HFFc6 (cell line): Measurements from ENCODE around the gene NPAS3. TPM values are rescaled to one million over a fixed set of nuclear protein-coding genes. Genes with fewer than 3 reads are reported as not detected.

Experiments
- DNase-seq: peaks from one replicate; pipeline ENCODE4 v3.0.0-alpha.2; 2018
- H3K27ac Mint-ChIP-seq: 2 replicates; pipeline ENCODE4 v1.8.0; 2020; ENCODE audit warnings: mild to moderate bottlenecking, mixed read lengths
- H3K27me3 Mint-ChIP-seq: 2 replicates; pipeline ENCODE4 v1.8.0; 2021; ENCODE audit warnings: mild to moderate bottlenecking, moderate library complexity, mixed read lengths; ENCODE audit not compliant: insufficient read depth
- H3K36me3 Mint-ChIP-seq: 2 replicates; pipeline ENCODE4 v1.8.0; 2021; ENCODE audit warnings: low read depth, mixed read lengths
- H3K4me1 Mint-ChIP-seq: 2 replicates; pipeline ENCODE4 v1.8.0; 2020; ENCODE audit warnings: low read depth, mixed read lengths
- H3K4me3 Mint-ChIP-seq: 2 replicates; pipeline ENCODE4 v1.8.0; 2020; ENCODE audit warnings: mild to moderate bottlenecking, moderate library complexity, mixed read lengths
- H3K9me3 Mint-ChIP-seq: 2 replicates; pipeline ENCODE4 v1.8.0; 2020; ENCODE audit warnings: mild to moderate bottlenecking, mixed read lengths
- CTCF ChIP-seq: fragments of 200-600 bp; sonication (generic); IDR thresholded peaks from 2 replicates; pipeline ENCODE4 v1.5.0; 2021; ENCODE audit warnings: antibody characterized with exemption, mild to moderate bottlenecking
- total RNA-seq, 6 experiments: library from RNA; stranded (reverse); fragmentation: NEBNext Ultra II Directional; extraction: Animal tissue kit (Norgen Biotek cat#: 25700); gene quantifications; 2 replicates in 1 of 6; 3 replicates in 5 of 6; pipeline ENCODE4 v1.2.3, GENCODE V29; 2021

NPAS3 gene
- total RNA-seq, 6 experiments from 2014 or later, result not detected

DNA sequence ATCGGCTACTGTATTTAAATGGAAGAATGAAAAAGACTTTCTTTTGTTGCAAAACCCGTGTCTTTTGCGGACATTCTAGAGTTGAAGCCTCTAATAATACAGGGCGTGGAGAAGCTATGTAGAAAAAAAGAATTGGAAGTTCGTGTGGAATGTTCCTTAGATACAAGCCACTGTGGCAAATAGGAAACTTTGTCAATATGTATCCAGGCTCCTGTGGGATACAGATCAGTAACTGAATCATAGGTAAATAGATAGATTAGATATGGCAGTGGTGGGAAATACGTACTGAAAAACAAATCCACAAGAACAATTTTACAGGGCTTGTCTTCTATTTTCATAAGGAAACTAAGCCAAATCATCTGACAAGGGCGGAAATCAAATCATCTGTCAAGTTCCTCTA lies 766.8 kb downstream of the NPAS3 start:
- TF ChIP-seq CTCF, result no peak
- no peak overlapping the region for H3K4me3 Mint-ChIP-seq
- H3K9me3 Mint-ChIP-seq, result no peaks in the 10 kb centered on the region; the same call in 1 of the 2 replicates
- H3K4me1 Mint-ChIP-seq, result no peaks in the 10 kb centered on the region
- no peak for DNase-seq
- peaks cover 28% of the 10 kb centered on the region; the same call in 1 of the 2 replicates for H3K27me3 Mint-ChIP-seq
- H3K27ac Mint-ChIP-seq, result no peak overlapping the region
- peaks cover 5% of the 10 kb centered on the region; the same call in 1 of the 2 replicates for H3K36me3 Mint-ChIP-seq

- H3K4me3 Mint-ChIP-seq, result no peak overlapping the region
- no peaks in the 10 kb centered on the region for H3K36me3 Mint-ChIP-seq
- no peaks in the 10 kb centered on the region for H3K4me1 Mint-ChIP-seq
- H3K9me3 Mint-ChIP-seq, result no peaks in the 10 kb centered on the region; the same call in 1 of the 2 replicates
- no peak overlapping the region for H3K27ac Mint-ChIP-seq
- H3K27me3 Mint-ChIP-seq, result peaks cover 34% of the 10 kb centered on the region; the same call in 1 of the 2 replicates
- no peak for DNase-seq
- no peak for TF ChIP-seq CTCF
Measured at GRCh38 chr14:33707716-33708115, 769.0 kb downstream of the NPAS3 start.

GRCh38 chr14:33709283-33709682 lies 770.6 kb downstream of the NPAS3 start:
- no peaks in the 10 kb centered on the region; the same call in 1 of the 2 replicates for H3K4me1 Mint-ChIP-seq
- no peak for TF ChIP-seq CTCF
- H3K4me3 Mint-ChIP-seq, result no peak overlapping the region
- H3K27me3 Mint-ChIP-seq, result peaks cover 42% of the 10 kb centered on the region; the same call in 1 of the 2 replicates
- no peaks in the 10 kb centered on the region; the same call in 1 of the 2 replicates for H3K9me3 Mint-ChIP-seq
- H3K36me3 Mint-ChIP-seq, result peaks cover 5% of the 10 kb centered on the region; the same call in 1 of the 2 replicates
- H3K27ac Mint-ChIP-seq, result no peak overlapping the region
- no peak for DNase-seq

- peaks cover 42% of the 10 kb centered on the region; the same call in 1 of the 2 replicates for H3K27me3 Mint-ChIP-seq
- no peak for TF ChIP-seq CTCF
- no peak for DNase-seq
- H3K36me3 Mint-ChIP-seq, result peaks cover 5% of the 10 kb centered on the region; the same call in 1 of the 2 replicates
- H3K27ac Mint-ChIP-seq, result no peak overlapping the region
- H3K9me3 Mint-ChIP-seq, result no peaks in the 10 kb centered on the region; the same call in 1 of the 2 replicates
- H3K4me1 Mint-ChIP-seq, result peaks cover 3% of the 10 kb centered on the region; the same call in 1 of the 2 replicates
- H3K4me3 Mint-ChIP-seq, result no peak overlapping the region
Measured at GRCh38 chr14:33709711-33710110, 771.0 kb downstream of the NPAS3 start.

DNA sequence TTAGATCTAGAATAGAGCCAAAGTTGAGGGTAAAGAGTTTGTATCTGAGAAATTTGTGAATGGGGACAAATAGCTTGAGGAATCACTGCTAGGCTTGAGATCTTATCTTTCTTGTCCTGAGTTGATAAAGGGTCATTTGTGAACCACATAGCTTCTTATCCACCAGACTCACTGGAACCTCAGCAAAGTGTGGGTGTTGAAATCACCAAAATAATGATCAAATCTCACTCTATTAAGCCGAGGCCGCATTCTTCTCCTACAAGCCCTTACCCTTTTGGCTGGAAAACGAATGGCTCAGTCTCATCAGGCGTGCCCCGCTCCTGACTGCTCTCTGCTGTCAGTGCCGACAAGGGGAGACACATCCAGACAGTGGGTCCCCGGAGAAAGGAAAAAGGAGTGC lies 771.6 kb downstream of the NPAS3 start:
- H3K27ac Mint-ChIP-seq, result no peak overlapping the region
- no peak for TF ChIP-seq CTCF
- H3K4me3 Mint-ChIP-seq, result no peak overlapping the region
- H3K4me1 Mint-ChIP-seq, result peaks cover 8% of the 10 kb centered on the region; the same call in 1 of the 2 replicates
- peaks cover 5% of the 10 kb centered on the region; the same call in 1 of the 2 replicates for H3K36me3 Mint-ChIP-seq
- no peak for DNase-seq
- peaks cover 42% of the 10 kb centered on the region; the same call in 1 of the 2 replicates for H3K27me3 Mint-ChIP-seq
- H3K9me3 Mint-ChIP-seq, result no peaks in the 10 kb centered on the region; the same call in 1 of the 2 replicates
